ENCODE results near the gene SOCS7.
"Not testable (repeated sequence)": the region's sequence is repeated elsewhere in the genome, so short reads cannot be mapped to it uniquely, and the experiment has no call there.

Gene SOCS7

GRCh38 chr17:38434178-38434665 is 82.6 kb downstream of the SOCS7 start:
- no peak overlapping the region for H2BK120ac ChIP-seq (ENCODE audit: low read depth, low read length)
- H3K4me2 ChIP-seq (ENCODE audit: insufficient read depth, low read length, poor library complexity, severe bottlenecking) = no peak overlapping the region
- H2BK5ac ChIP-seq (ENCODE audit: low read length) = no peak overlapping the region
- no peaks in the 10 kb centered on the region for H3K27me3 ChIP-seq (ENCODE audit: control insufficient read depth in 3 of 3, insufficient read depth in 3 of 3, low read depth in 1 of 3, low read length in 3 of 3)
- no peak overlapping the region for H3K9ac ChIP-seq (ENCODE audit: low read depth, low read length, poor library complexity)
- no peak overlapping the region for H4K91ac ChIP-seq (ENCODE audit: low read depth, low read length, poor library complexity)
- H2BK15ac ChIP-seq (ENCODE audit: low read length) = no peak overlapping the region
- no peaks in the 10 kb centered on the region for H3K9me3 ChIP-seq (replicated peaks in 1 of 2; ENCODE audit: control insufficient read depth in 2 of 2, insufficient read depth in 1 of 2, low read depth in 1 of 2, low read length in 2 of 2)
- H4K8ac ChIP-seq (ENCODE audit: low read depth, low read length) = no peak overlapping the region
- H2AFZ ChIP-seq (ENCODE audit: low read length) = no peak overlapping the region
- H3K18ac ChIP-seq (ENCODE audit: low read length) = peak overlapping the region; percentile 34
- no peaks in the 10 kb centered on the region for H3K79me1 ChIP-seq (ENCODE audit: low read depth, low read length)
- no peak for DNase-seq (ENCODE audit: low spot score)
- H3K23ac ChIP-seq (ENCODE audit: low read depth, low read length, poor library complexity) = no peak overlapping the region
- peaks cover 9 to 11% of the 10 kb centered on the region in 2 donors for H3K4me1 ChIP-seq (ENCODE audit: control insufficient read depth in 2 of 2, insufficient read depth in 1 of 2, low read depth in 1 of 2, low read length in 2 of 2)
- H3K27ac ChIP-seq (replicated peaks; ENCODE audit: low read length) = no peak overlapping the region
- no peak overlapping the region for H3K14ac ChIP-seq (ENCODE audit: low read length)
- no peak overlapping the region for H3K4me3 ChIP-seq (ENCODE audit: low read length in 2 of 2)
- H2AK5ac ChIP-seq (ENCODE audit: low read depth, low read length) = peak overlapping the region; percentile 53
- no peak overlapping the region for H3K4ac ChIP-seq (ENCODE audit: low read length)
- H3K36me3 ChIP-seq (replicated peaks in 1 of 2; ENCODE audit: control insufficient read depth in 2 of 2, insufficient read depth in 2 of 2, low read length in 2 of 2) = no peaks in the 10 kb centered on the region
- WGBS, 2 donors (ENCODE audit: extremely low coverage in 2 of 2, insufficient read length in 2 of 2, insufficient replicate concordance in 1 of 2) = no CpG with 5 or more reads among the region's 21 CpGs
- H2BK12ac ChIP-seq (ENCODE audit: low read length) = no peak overlapping the region

DNA sequence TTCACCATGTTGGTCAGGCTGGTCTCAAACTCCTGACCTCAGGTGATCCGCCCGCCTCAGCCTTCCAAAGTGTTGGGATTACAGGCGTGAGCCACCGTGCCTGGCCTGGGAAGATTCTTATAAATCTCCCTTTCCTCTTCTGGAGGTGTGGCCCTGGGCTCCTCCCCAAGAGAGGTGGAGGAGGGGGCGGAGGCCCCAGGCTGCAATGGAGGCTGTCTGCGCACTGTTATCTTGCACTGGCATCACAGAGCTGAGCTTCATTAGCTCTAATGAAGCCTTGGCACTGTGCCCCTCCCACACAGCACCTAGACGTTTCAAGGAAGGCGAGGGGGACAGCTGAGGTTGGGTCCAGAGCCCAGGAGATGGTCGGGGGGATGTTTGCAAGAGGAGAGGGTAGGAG is 84.2 kb downstream of the SOCS7 start:
- H3K27ac ChIP-seq (replicated peaks; ENCODE audit: low read length) = no peak overlapping the region
- no peak overlapping the region for H4K8ac ChIP-seq (ENCODE audit: low read depth, low read length)
- H3K18ac ChIP-seq (ENCODE audit: low read length) = no peak overlapping the region
- H4K91ac ChIP-seq (ENCODE audit: low read depth, low read length, poor library complexity) = no peak overlapping the region
- H3K4me1 ChIP-seq (ENCODE audit: control insufficient read depth in 2 of 2, insufficient read depth in 1 of 2, low read depth in 1 of 2, low read length in 2 of 2) = peaks cover 0 to 2% of the 10 kb centered on the region in 2 donors
- H2AFZ ChIP-seq (ENCODE audit: low read length) = no peak overlapping the region
- no peak overlapping the region for H3K14ac ChIP-seq (ENCODE audit: low read length)
- H2BK5ac ChIP-seq (ENCODE audit: low read length) = peak overlapping the region; percentile 0
- H3K27me3 ChIP-seq (ENCODE audit: control insufficient read depth in 3 of 3, insufficient read depth in 3 of 3, low read depth in 1 of 3, low read length in 3 of 3) = no peaks in the 10 kb centered on the region
- no peaks in the 10 kb centered on the region for H3K79me1 ChIP-seq (ENCODE audit: low read depth, low read length)
- H2BK15ac ChIP-seq (ENCODE audit: low read length) = no peak overlapping the region
- H3K4me3 ChIP-seq (ENCODE audit: low read length in 2 of 2) = no peak overlapping the region
- H3K9ac ChIP-seq (ENCODE audit: low read depth, low read length, poor library complexity) = no peak overlapping the region
- H2BK12ac ChIP-seq (ENCODE audit: low read length) = no peak overlapping the region
- no peak overlapping the region for H3K23ac ChIP-seq (ENCODE audit: low read depth, low read length, poor library complexity)
- H3K4me2 ChIP-seq (ENCODE audit: insufficient read depth, low read length, poor library complexity, severe bottlenecking) = no peak overlapping the region
- no peak overlapping the region for H2BK120ac ChIP-seq (ENCODE audit: low read depth, low read length)
- no peaks in the 10 kb centered on the region for H3K9me3 ChIP-seq (replicated peaks in 1 of 2; ENCODE audit: control insufficient read depth in 2 of 2, insufficient read depth in 1 of 2, low read depth in 1 of 2, low read length in 2 of 2)
- H3K36me3 ChIP-seq (replicated peaks in 1 of 2; ENCODE audit: control insufficient read depth in 2 of 2, insufficient read depth in 2 of 2, low read length in 2 of 2) = no peaks in the 10 kb centered on the region
- no peak overlapping the region for H2AK5ac ChIP-seq (ENCODE audit: low read depth, low read length)
- H3K4ac ChIP-seq (ENCODE audit: low read length) = no peak overlapping the region
- no CpG with 5 or more reads among the region's 9 CpGs for WGBS, 2 donors (ENCODE audit: extremely low coverage in 2 of 2, insufficient read length in 2 of 2, insufficient replicate concordance in 1 of 2)
- DNase-seq (ENCODE audit: low spot score) = no peak

DNA sequence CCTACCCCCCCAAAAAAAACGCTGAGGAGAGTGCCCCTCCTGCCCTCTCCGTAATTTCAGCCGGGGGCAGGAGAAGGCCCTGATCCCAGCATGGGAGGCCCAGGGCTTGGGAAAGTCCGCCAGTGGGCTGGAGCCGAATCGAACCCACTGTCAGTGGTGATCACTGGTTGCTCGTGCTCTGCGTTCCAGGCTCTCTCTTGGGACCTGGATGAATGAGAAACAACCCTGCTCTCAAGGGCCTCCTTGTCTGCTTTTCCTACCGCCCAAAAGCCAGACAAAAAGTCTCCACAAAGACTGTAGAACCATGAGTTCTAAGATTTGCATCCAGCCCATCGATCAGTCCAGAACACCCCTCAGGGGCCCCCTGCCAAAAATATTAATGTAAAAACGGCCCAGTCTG is 84.7 kb downstream of the SOCS7 start:
- Histone ChIP-seq H3K79me1 (ENCODE audit: low read depth, low read length) (no peaks in the 10 kb centered on the region), H3K4ac (ENCODE audit: low read length) (no peak overlapping the region), H2BK120ac (ENCODE audit: low read depth, low read length) (no peak overlapping the region), H3K4me2 (ENCODE audit: insufficient read depth, low read length, poor library complexity, severe bottlenecking) (no peak overlapping the region), H2BK12ac (ENCODE audit: low read length) (no peak overlapping the region), H4K8ac (ENCODE audit: low read depth, low read length) (no peak overlapping the region), H2BK15ac (ENCODE audit: low read length) (no peak overlapping the region), H3K9me3 (replicated peaks in 1 of 2; ENCODE audit: control insufficient read depth in 2 of 2, insufficient read depth in 1 of 2, low read depth in 1 of 2, low read length in 2 of 2) (no peaks in the 10 kb centered on the region), H4K91ac (ENCODE audit: low read depth, low read length, poor library complexity) (no peak overlapping the region), H3K9ac (ENCODE audit: low read depth, low read length, poor library complexity) (no peak overlapping the region), H3K18ac (ENCODE audit: low read length) (no peak overlapping the region), H3K4me3 (ENCODE audit: low read length in 2 of 2) (no peak overlapping the region), H3K4me1 (ENCODE audit: control insufficient read depth in 2 of 2, insufficient read depth in 1 of 2, low read depth in 1 of 2, low read length in 2 of 2) (peaks cover 0 to 3% of the 10 kb centered on the region in 2 donors), H3K14ac (ENCODE audit: low read length) (no peak overlapping the region), H2AFZ (ENCODE audit: low read length) (no peak overlapping the region), H2BK5ac (ENCODE audit: low read length) (peak overlapping the region; percentile 0), H3K23ac (ENCODE audit: low read depth, low read length, poor library complexity) (no peak overlapping the region), H3K27ac (replicated peaks; ENCODE audit: low read length) (no peak overlapping the region), H3K36me3 (replicated peaks in 1 of 2; ENCODE audit: control insufficient read depth in 2 of 2, insufficient read depth in 2 of 2, low read length in 2 of 2) (no peaks in the 10 kb centered on the region), H2AK5ac (ENCODE audit: low read depth, low read length) (peak overlapping the region; percentile 15), H3K27me3 (ENCODE audit: control insufficient read depth in 3 of 3, insufficient read depth in 3 of 3, low read depth in 1 of 3, low read length in 3 of 3) (no peaks in the 10 kb centered on the region)
- no CpG with 5 or more reads among the region's 11 CpGs for WGBS, 2 donors (ENCODE audit: extremely low coverage in 2 of 2, insufficient read length in 2 of 2, insufficient replicate concordance in 1 of 2)
- no peak for DNase-seq (ENCODE audit: low spot score)

- no CpG with 5 or more reads among the region's 1 CpG for WGBS, 2 donors (ENCODE audit: extremely low coverage in 2 of 2, insufficient read length in 2 of 2, insufficient replicate concordance in 1 of 2)
- H3K4me3 ChIP-seq (ENCODE audit: low read length in 2 of 2) = not testable (repeated sequence)
Measured at GRCh38 chr17:38437313-38437712, 85.7 kb downstream of the SOCS7 start.

More at GRCh38 chr17:38437313-38437712, 85.7 kb downstream of the SOCS7 start:
- DNase-seq (ENCODE audit: low spot score); H3K27me3 ChIP-seq (ENCODE audit: control insufficient read depth in 3 of 3, insufficient read depth in 3 of 3, low read depth in 1 of 3, low read length in 3 of 3); H2AFZ ChIP-seq (ENCODE audit: low read length); H3K4me1 ChIP-seq (ENCODE audit: control insufficient read depth in 2 of 2, insufficient read depth in 1 of 2, low read depth in 1 of 2, low read length in 2 of 2); H3K14ac ChIP-seq (ENCODE audit: low read length); H2BK5ac ChIP-seq (ENCODE audit: low read length); H3K23ac ChIP-seq (ENCODE audit: low read depth, low read length, poor library complexity); H2BK12ac ChIP-seq (ENCODE audit: low read length); H3K9ac ChIP-seq (ENCODE audit: low read depth, low read length, poor library complexity); H3K36me3 ChIP-seq (replicated peaks in 1 of 2; ENCODE audit: control insufficient read depth in 2 of 2, insufficient read depth in 2 of 2, low read length in 2 of 2); H3K4ac ChIP-seq (ENCODE audit: low read length); H4K91ac ChIP-seq (ENCODE audit: low read depth, low read length, poor library complexity); H3K27ac ChIP-seq (replicated peaks; ENCODE audit: low read length); H3K18ac ChIP-seq (ENCODE audit: low read length); H2BK120ac ChIP-seq (ENCODE audit: low read depth, low read length); H3K4me2 ChIP-seq (ENCODE audit: insufficient read depth, low read length, poor library complexity, severe bottlenecking); H2AK5ac ChIP-seq (ENCODE audit: low read depth, low read length); H3K9me3 ChIP-seq (replicated peaks in 1 of 2; ENCODE audit: control insufficient read depth in 2 of 2, insufficient read depth in 1 of 2, low read depth in 1 of 2, low read length in 2 of 2); H4K8ac ChIP-seq (ENCODE audit: low read depth, low read length); H3K79me1 ChIP-seq (ENCODE audit: low read depth, low read length); H2BK15ac ChIP-seq (ENCODE audit: low read length): not testable (repeated sequence)

Measured in neuronal stem cell (in vitro differentiated cells).